Smooth muscle cell (in vitro differentiated cells): Measurements from ENCODE around the gene IQCE. TPM values are rescaled to one million over a fixed set of nuclear protein-coding genes. Genes with fewer than 3 reads are reported as not detected.

Experiments
- DNase-seq: peaks from one replicate; lab custom pipeline; 2025; ENCODE audit not compliant: unreplicated experiment; lab: John Stamatoyannopoulos, UW
- H2AFZ ChIP-seq: fragments of 200-600 bp; sonication (generic); 2 replicates; pipeline ENCODE4 v1.6.0; 2016; ENCODE audit warnings: antibody characterized with exemption, low read depth, mild to moderate bottlenecking
- H3F3A ChIP-seq: fragments of 200-600 bp; sonication (generic); 2 replicates; pipeline ENCODE4 v1.6.0; 2017; ENCODE audit warnings: antibody characterized with exemption, low read depth
- H3K27ac ChIP-seq: fragments of 200-600 bp; sonication (generic); 2 replicates; pipeline ENCODE4 v1.5.1; 2016; ENCODE audit warnings: low read depth, mild to moderate bottlenecking
- H3K27me3 ChIP-seq: fragments of 200-600 bp; sonication (generic); 2 replicates; pipeline ENCODE4 v1.6.1; 2016; ENCODE audit warnings: low read depth, mild to moderate bottlenecking
- H3K36me3 ChIP-seq: fragments of 200-600 bp; sonication (generic); 2 replicates; pipeline ENCODE4 v1.5.1; 2016; ENCODE audit warnings: low read depth
- H3K4me1 ChIP-seq: fragments of 200-600 bp; sonication (generic); 2 replicates; pipeline ENCODE4 v1.5.1; 2016; ENCODE audit warnings: low read depth
- H3K4me2 ChIP-seq: fragments of 200-600 bp; sonication (generic); 2 replicates; pipeline ENCODE4 v1.6.0; 2016; ENCODE audit warnings: mild to moderate bottlenecking
- H3K4me3 ChIP-seq: fragments of 200-600 bp; sonication (generic); 2 replicates; pipeline ENCODE4 v1.5.1; 2016; ENCODE audit warnings: mild to moderate bottlenecking
- H3K79me2 ChIP-seq: fragments of 200-600 bp; sonication (generic); 2 replicates; pipeline ENCODE4 v1.6.0; 2016; ENCODE audit warnings: low read depth, mild to moderate bottlenecking
- H3K9ac ChIP-seq: fragments of 200-600 bp; sonication (generic); 2 replicates; pipeline ENCODE4 v1.6.0; 2016; ENCODE audit warnings: low read depth
- H3K9me3 ChIP-seq: fragments of 200-600 bp; sonication (generic); replicated peaks from 2 replicates; pipeline ENCODE4 v1.5.1; 2016; ENCODE audit warnings: low read depth
- H4K20me1 ChIP-seq: fragments of 200-600 bp; sonication (generic); 2 replicates; pipeline ENCODE4 v1.6.0; 2016; ENCODE audit warnings: low read depth
- CTCF ChIP-seq: fragments of 200-600 bp; sonication (generic); IDR thresholded peaks from 2 replicates; pipeline ENCODE4 v1.5.1; 2017; ENCODE audit warnings: borderline replicate concordance, mild to moderate bottlenecking, antibody characterized with exemption; ENCODE audit not compliant: insufficient read depth, poor library complexity, severe bottlenecking
- WGBS: methylation state at CpG from one replicate; pipeline ENCODE4 v1.1.7; 2016; ENCODE audit warnings: low lambda C conversion rate; 5-methylcytosine and 5-hydroxymethylcytosine counted together
- polyA plus RNA-seq: library from polyadenylated mRNA; unstranded; fragments of >200 nt; fragmentation: Nextera tagmentation; extraction: Ambion mirVana; gene quantifications from 2 replicates; pipeline ENCODE4 v1.2.1, GENCODE V29; 2016
- total RNA-seq: library from RNA; depleted of rRNA; stranded (reverse); fragments of >200 nt; gene quantifications from 2 replicates; pipeline ENCODE4 v1.2.3, GENCODE V29; 2014

IQCE gene
- total and polyA plus RNA-seq, 2 experiments from 2014 or later, result 5.8 to 12.7 TPM

DNA sequence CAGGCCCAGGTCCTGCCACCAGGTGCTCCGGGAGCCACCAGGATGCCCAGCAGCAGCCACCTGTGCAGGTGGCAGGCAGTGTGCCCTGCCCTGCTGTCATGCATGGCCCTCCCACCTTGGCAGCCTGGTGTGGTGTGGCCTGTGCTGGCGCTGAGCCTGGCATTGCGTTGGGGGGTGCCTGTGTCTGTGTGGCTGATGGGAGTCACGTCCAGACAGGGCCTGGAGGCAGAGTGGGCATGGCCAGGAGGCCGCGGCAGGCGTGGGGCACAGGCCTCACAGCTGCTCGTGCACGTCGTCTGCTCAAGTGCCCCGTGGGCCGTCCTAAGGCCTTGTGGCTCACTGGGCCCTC, 81.7 kb downstream of the IQCE start:
- H3F3A ChIP-seq, result no peaks in the 10 kb centered on the region
- H3K4me2 ChIP-seq, result peak overlapping the region; percentile 76
- H3K27me3 ChIP-seq, result no peaks in the 10 kb centered on the region
- no peak for DNase-seq
- peak overlapping the region; percentile 88 for H3K27ac ChIP-seq
- WGBS, result 85% methylated on average over 12 of the region's 12 CpGs
- no peaks in the 10 kb centered on the region for H3K9me3 ChIP-seq
- peaks cover 94% of the 10 kb centered on the region for H3K79me2 ChIP-seq
- H3K36me3 ChIP-seq, result no peaks in the 10 kb centered on the region
- no peak overlapping the region for H3K9ac ChIP-seq
- no peak overlapping the region for H2AFZ ChIP-seq
- H3K4me1 ChIP-seq, result peaks cover 16% of the 10 kb centered on the region
- no peak overlapping the region for H3K4me3 ChIP-seq
- peaks cover 99% of the 10 kb centered on the region for H4K20me1 ChIP-seq
- no peak for TF ChIP-seq CTCF

DNA sequence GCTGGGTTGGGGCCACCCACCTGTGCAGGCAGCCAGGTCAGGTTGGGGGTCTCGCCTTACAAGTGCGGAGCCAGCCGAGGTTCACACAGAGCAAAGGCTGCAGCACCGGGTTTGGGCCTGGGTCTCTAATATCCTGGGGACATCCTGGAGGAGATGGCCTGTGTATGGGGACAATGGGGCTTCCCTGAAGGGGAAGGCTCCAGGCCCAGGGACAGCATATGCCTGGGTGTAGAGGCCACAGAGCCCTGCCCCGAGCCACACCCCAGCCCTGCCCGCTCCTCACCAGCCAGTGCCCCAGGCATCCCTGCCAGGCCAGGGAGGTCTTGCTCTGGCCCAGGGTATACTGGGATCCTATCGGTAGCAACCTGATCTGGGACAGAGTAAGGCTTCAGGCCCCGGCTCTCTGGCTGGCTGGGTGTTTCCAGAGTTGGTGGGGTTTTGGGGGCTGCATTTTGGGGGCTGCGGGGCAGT, 82.1 kb downstream of the IQCE start:
- Histone ChIP-seq H3K27ac (peak overlapping the region; percentile 88), H4K20me1 (peaks cover 99% of the 10 kb centered on the region), H3F3A (no peaks in the 10 kb centered on the region), H3K27me3 (no peaks in the 10 kb centered on the region), H2AFZ (no peak overlapping the region), H3K9ac (peak overlapping the region; percentile 74), H3K79me2 (peaks cover 94% of the 10 kb centered on the region), H3K4me3 (no peak overlapping the region), H3K36me3 (no peaks in the 10 kb centered on the region), H3K4me2 (peak overlapping the region; percentile 76), H3K9me3 (no peaks in the 10 kb centered on the region), H3K4me1 (peaks cover 16% of the 10 kb centered on the region)
- 74% methylated on average over 9 of the region's 9 CpGs for WGBS
- no peak for TF ChIP-seq CTCF
- no peak for DNase-seq

DNA sequence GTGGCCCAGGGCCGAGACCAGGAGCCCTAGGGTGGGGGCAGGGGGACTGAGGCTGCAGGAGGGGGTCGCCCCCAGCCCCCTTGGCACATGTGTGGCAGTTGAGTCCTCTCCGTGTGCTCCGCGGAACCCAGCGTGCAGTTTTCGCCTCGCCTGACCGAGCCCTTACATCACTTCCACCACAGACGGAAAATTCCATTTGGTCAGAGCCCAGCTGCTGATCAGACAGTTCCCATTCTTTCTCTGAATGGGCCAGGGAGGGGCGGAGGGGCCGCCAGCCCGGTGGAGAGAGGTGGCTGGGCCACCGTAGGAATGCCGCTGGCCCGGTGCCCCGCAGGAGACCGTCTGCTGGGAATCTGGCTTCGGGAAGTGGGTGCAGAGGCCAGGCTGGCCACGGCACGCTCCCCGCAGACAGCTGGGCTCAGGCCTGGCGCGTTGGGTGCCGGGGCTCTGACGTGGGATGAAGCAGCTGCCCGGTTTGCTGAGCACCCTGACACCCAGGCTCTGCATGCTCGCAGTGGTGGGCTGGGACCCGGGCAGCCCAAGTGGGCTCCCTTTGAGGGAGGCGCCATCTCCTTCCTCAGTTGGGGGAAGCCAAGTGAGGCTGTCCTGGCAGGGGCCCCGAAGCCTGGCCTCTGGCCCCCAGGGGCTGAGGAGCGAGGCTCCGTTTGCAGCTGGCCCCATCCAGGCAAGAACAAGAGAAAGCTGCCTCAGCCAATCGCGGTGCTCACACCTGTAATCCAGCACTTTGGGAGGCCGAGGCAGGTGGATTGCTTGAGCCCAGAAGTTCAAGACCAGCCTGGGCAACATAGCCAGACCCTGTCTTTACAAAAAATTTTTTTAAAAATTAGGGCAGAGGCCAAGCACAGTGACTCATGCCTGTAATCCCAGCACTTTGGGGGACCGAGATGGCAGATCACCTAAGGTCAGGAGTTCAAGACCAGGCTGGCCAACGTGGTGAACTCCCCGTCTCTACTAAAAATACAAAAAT, 82.9 kb downstream of the IQCE start:
- H3F3A ChIP-seq, result no peaks in the 10 kb centered on the region
- H3K4me3 ChIP-seq, result no peak overlapping the region
- peak overlapping the region; percentile 74 for H3K9ac ChIP-seq
- no peak for TF ChIP-seq CTCF
- H2AFZ ChIP-seq, result no peak overlapping the region
- peaks cover 16% of the 10 kb centered on the region for H3K4me1 ChIP-seq
- peaks cover 93% of the 10 kb centered on the region for H3K79me2 ChIP-seq
- H3K4me2 ChIP-seq, result peak overlapping the region; percentile 76
- no peaks in the 10 kb centered on the region for H3K27me3 ChIP-seq
- no peaks in the 10 kb centered on the region for H3K9me3 ChIP-seq
- DNase-seq, result peak; percentile 55
- no peaks in the 10 kb centered on the region for H3K36me3 ChIP-seq
- H4K20me1 ChIP-seq, result peaks cover 99% of the 10 kb centered on the region
- 21% methylated on average over 38 of the region's 39 CpGs for WGBS
- H3K27ac ChIP-seq, result peak overlapping the region; percentile 88
